ENCODE measurements around the gene GMPPB.

The GMPPB gene

DNA sequence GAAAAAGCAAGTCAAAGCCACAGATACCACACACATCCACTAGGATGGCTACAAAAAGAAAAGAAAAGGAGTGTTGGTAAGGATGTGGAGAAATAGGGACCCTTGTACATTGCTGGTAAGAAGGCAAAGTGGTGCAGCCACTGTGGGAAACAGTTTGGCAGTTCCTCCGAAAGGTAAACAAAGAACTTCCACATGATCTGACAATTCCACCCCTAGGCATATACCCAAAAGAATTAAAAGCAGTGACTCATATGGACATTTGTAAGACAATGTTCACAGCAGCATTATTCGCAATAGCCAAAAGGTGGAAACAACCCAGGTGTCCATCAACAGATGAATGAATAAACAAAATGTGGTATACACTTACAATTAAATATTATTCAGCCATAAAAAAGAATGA lies 22.2 kb upstream of the GMPPB start:
- Mint-ChIP-seq H3K27ac (no peak overlapping the region), H3K36me3 (peaks cover 6% of the 10 kb centered on the region), H3K4me1 (peaks cover 18% of the 10 kb centered on the region), H3K4me3 (no peak overlapping the region), H3K9me3 (no peaks in the 10 kb centered on the region), H3K27me3 (no peaks in the 10 kb centered on the region)

DNA sequence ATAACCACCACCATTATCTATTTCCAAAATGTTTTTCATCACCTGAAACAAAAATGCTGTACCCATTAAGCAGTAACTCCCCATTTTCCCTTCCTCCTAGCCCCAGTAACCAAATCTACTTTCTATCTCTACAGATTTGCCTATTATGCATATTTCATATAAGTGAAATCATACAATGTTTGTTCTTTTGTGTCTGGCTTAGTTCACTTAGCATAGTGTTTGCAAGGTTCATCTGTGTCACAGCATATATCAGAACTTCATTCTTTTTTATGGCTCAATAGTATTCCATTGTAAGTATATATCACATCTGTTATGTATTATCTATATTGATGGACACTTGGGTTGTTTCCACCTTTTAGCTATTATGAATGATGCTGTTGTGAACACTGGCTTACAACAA lies 16.7 kb upstream of the GMPPB start:
- peaks cover 18% of the 10 kb centered on the region for H3K4me1 Mint-ChIP-seq
- no peaks in the 10 kb centered on the region for H3K27me3 Mint-ChIP-seq
- H3K9me3 Mint-ChIP-seq = no peaks in the 10 kb centered on the region
- H3K4me3 Mint-ChIP-seq = no peak overlapping the region
- peak overlapping the region; percentile 62 for H3K27ac Mint-ChIP-seq
- peaks cover 5% of the 10 kb centered on the region for H3K36me3 Mint-ChIP-seq

DNA sequence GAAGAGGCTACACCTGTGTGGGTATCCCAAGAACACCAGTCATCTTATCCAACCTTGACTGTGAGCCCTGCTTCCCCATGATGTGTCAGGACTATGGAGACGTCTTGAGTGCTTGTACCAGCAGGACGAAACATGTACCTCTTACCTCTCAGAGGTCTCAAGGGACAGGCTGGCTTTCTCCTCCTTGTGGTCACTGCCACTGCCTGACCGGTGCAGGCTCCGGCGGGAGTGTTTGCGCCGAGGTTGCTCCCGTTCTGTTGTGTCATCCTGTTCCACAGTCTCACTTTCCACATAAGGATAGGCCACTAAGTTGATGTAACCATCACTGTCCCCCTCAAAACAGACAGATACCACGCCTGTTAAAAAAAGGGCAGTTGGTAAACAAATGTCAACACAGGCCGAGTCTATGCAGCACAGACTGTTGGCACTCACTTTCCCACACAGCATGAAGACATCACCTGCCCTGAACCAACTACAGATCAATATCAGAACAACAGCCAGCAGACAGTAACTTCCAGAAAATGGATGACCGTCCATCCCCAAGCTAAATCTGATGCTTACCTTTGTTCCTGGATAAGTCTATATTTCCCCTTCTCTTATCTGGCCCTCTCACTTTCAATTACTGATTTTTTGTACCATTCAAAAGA lies 14.4 kb upstream of the GMPPB start:
- Mint-ChIP-seq H3K27me3 (no peaks in the 10 kb centered on the region), H3K36me3 (peaks cover 5% of the 10 kb centered on the region), H3K27ac (peak overlapping the region; percentile 26)

DNA sequence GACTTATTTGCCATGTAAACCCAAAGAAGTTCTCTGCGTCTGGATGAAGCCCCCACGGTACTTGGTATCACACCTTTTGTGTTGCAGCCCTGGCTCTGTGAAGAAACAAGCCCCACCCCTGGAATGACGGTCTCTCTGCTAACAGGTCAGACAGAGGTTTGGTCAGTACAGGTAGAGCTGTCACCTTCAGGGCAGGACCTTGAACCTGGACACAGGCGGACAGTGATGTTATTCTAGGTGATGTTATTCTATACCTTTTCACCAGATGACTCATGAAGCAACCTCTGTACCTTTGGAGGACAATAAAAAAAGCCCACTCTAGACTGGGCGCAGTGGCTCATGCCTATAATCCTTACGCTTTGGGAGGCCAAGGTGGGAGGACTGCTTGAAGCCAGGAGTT lies 11.0 kb upstream of the GMPPB start:
- H3K27me3 Mint-ChIP-seq = no peaks in the 10 kb centered on the region
- H3K36me3 Mint-ChIP-seq = peaks cover 10% of the 10 kb centered on the region
- no peak overlapping the region for H3K4me3 Mint-ChIP-seq
- no peaks in the 10 kb centered on the region for H3K9me3 Mint-ChIP-seq
- peaks cover 11% of the 10 kb centered on the region for H3K4me1 Mint-ChIP-seq
- no peak overlapping the region for H3K27ac Mint-ChIP-seq

More for the DNA sequence above, 14.4 kb upstream of the GMPPB start:
- Mint-ChIP-seq H3K4me1 (peaks cover 15% of the 10 kb centered on the region), H3K4me3 (no peak overlapping the region), H3K9me3 (no peaks in the 10 kb centered on the region)

DNA sequence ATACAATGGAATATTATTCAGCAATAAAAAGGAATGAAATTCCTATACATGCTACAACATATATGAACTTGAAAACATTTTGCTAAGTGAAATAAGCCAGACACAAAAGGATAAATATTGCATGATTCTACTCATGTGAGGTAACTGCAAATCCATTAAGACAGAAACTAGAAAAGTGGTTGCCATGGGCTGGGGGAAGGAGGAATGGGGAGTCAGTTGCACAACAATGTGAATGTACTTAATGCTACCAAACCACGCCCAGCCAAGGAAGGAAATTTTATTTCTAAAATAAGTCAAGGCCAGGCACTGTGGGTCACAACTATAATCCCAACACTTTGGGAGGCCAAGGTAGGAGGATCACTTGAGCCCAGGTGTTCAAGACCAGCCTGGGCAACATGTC lies 9.8 kb upstream of the GMPPB start:
- peaks cover 10% of the 10 kb centered on the region for H3K36me3 Mint-ChIP-seq
- H3K9me3 Mint-ChIP-seq = no peaks in the 10 kb centered on the region
- peaks cover 4% of the 10 kb centered on the region for H3K4me1 Mint-ChIP-seq
- no peak overlapping the region for H3K4me3 Mint-ChIP-seq
- H3K27ac Mint-ChIP-seq = no peak overlapping the region
- no peaks in the 10 kb centered on the region for H3K27me3 Mint-ChIP-seq

DNA sequence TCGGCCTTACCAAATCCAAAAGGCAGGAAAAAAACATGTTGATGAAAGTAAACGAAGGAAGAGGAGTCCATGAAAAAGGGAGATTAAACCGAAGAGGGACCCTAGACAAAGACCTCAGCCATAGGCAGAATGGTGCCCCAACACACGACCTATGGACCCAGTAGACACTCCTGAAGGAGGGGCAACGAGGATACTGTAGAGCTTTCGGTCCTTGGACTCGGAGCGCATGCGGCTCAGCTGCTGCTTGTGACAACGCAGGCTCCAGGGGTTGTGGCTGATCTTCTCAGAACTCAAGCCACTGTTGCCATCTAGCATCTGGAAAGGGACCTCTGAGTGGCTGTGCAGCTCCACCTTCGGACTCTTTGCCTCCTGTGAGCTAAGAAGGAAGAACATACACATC lies 8.8 kb upstream of the GMPPB start:
- H3K9me3 Mint-ChIP-seq = no peaks in the 10 kb centered on the region
- H3K27me3 Mint-ChIP-seq = no peaks in the 10 kb centered on the region
- H3K4me3 Mint-ChIP-seq = no peak overlapping the region
- no peaks in the 10 kb centered on the region for H3K4me1 Mint-ChIP-seq
- no peak overlapping the region for H3K27ac Mint-ChIP-seq
- H3K36me3 Mint-ChIP-seq = peaks cover 10% of the 10 kb centered on the region

DNA sequence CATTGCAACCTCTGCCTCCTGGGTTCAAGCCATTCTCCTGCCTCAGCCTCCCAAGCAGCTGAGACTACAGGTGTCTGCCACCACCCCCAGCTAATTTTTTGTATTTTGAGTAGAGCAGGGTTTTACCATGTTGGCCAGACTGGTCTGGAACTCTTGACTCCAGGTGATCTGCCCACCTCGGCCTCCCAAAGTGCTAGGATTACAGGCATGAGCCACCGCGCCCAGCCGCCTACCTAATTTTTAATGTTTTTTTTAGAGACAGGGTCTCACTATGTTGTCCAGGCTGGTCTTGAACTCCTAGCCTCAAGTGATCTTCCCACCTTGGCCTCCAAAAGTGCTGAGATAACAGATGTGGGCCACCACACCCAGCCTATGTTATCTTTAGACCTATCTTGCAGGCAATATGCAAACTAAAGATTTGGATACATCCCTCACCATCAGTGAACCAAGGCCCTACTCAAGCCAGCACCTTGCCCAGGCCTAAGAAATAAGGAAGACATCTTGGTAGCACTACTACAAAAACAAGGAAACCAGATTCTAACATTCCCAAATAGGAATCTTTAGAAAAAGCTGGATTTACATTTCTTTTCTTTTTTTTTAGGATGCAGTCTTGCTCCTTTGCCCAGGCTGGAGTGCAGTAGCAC lies 6.3 kb upstream of the GMPPB start:
- no peak overlapping the region for H3K27ac Mint-ChIP-seq
- no peaks in the 10 kb centered on the region for H3K9me3 Mint-ChIP-seq
- H3K4me1 Mint-ChIP-seq = no peaks in the 10 kb centered on the region
- no peak overlapping the region for H3K4me3 Mint-ChIP-seq
- no peaks in the 10 kb centered on the region for H3K27me3 Mint-ChIP-seq
- H3K36me3 Mint-ChIP-seq = peaks cover 8% of the 10 kb centered on the region

DNA sequence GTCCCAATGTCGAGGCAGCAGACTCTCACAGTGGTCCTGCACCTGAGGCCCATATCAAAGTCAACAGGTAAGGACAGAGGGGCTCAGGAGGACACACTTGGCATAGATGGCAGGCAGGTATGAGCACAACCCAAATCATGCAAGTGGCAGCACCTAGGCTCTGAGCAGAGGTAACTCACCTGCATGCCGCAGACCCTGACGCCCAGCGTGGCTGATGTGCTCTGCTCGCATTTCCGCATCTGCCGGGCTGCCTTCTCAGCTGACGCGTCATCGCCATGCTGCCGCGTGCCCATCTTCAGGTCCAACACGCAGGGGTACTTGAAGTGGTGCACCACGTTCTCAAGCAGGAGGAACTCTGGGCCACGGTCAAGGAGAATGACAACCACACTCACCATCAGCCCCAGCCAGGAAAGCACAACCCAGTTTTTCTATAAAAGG lies 4.2 kb upstream of the GMPPB start:
- Mint-ChIP-seq H3K9me3 (no peaks in the 10 kb centered on the region), H3K36me3 (peaks cover 4% of the 10 kb centered on the region)

DNA sequence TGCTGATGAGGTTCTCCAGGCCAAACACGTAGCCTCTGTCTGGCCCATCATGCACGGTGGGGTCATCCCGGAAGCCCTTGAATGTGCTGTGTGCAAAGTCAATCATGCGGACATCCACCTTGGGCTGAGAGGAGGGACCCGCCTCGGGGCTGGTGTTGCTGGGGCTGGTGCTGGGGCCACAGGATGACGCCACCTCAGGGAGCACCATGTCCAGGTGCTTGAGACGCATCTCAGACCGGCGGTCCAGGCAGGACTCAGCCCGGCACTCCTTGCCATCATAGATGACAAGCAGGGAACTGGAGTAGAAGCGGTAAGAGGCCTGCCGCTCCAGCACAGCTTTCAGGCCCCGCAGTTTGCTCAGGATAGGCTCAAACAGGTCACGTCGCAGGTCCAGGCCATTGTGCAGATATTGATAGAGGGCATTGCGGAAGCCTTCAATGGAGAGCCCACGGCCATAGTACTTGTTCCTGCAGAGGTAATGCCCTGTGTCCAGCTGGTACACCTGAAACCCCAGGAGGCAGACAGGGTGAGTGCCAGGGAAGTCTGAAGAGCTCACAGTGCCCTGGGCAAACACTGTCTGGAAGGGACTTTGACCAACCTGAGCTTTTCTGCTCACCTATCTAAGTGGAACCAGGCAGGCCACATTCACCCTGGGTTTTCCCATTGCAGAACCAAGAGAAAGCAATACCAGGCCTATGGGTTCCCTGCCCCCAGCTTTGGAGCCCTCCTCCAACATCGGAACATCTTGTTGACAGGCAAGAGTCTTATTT lies 3.6 kb upstream of the GMPPB start:
- H3K9me3 Mint-ChIP-seq = no peaks in the 10 kb centered on the region
- peaks cover 3% of the 10 kb centered on the region for H3K36me3 Mint-ChIP-seq
- H3K27ac Mint-ChIP-seq = no peak overlapping the region
- H3K4me1 Mint-ChIP-seq = peaks cover 13% of the 10 kb centered on the region
- no peaks in the 10 kb centered on the region for H3K27me3 Mint-ChIP-seq
- H3K4me3 Mint-ChIP-seq = no peak overlapping the region

More for the DNA sequence above, 4.2 kb upstream of the GMPPB start:
- Mint-ChIP-seq H3K4me3 (no peak overlapping the region), H3K4me1 (peaks cover 7% of the 10 kb centered on the region), H3K27me3 (no peaks in the 10 kb centered on the region), H3K27ac (no peak overlapping the region)

DNA sequence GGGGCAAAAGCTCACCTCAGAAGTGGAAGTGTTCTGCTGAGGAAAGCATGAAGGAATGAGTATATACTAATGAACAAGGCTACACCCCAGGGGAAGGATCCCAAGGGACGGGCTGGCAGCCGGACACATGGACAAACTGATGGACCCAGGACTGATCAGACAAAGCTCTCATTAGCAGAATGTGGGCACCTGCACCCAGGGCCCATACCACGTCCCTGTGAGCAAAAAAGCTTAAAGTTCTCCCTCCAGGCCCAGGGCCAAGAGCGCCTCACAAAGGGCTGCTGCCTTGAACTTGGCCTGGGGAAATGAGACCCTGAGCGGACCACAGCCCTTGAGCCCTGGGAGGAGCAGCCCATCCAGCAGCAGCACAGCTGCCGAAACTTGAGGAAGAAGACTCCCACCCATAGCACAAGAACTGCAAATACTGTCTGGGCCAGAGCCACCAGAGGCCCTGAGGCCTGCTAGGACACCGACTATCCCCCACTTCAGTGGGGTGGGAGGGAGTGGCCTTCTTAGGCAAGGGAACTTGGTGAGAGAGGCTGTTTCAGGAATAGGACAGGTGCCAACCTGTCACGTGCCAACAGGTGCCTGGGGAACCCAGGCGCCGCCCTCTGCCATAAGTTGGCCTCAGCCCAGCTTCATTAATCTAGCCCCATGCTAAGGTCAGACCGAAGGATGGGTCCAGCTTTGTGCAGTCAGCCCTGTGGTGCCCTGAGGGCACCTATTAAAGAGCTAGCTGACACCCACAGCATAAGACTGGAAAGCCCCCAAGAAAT lies 2.3 kb upstream of the GMPPB start:
- Mint-ChIP-seq H3K4me1 (peaks cover 14% of the 10 kb centered on the region), H3K36me3 (peaks cover 3% of the 10 kb centered on the region), H3K4me3 (no peak overlapping the region), H3K27ac (no peak overlapping the region), H3K9me3 (no peaks in the 10 kb centered on the region), H3K27me3 (no peaks in the 10 kb centered on the region)

DNA sequence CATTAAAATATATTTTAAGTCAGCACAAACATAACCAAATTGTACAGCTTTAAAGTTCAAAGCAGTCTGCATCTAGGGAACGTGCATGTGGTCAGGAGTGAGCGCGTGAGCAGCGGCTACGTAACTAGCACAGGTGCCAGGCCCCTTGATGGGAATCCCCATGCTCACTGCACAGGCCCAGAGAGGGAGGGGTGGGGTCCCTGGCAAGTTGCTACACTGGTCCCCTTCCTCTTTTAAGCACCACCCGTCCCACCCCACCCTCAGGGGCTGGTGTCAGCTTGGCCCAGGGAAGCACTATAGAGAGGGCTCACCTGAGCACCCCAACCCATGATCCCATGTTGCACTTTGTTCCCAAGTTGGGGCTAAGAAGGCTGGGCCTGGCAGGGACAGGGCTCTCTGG lies 835 bp upstream of the GMPPB start:
- H3K36me3 Mint-ChIP-seq = peaks cover 2% of the 10 kb centered on the region
- H3K9me3 Mint-ChIP-seq = no peaks in the 10 kb centered on the region
- peaks cover 17% of the 10 kb centered on the region for H3K4me1 Mint-ChIP-seq
- H3K4me3 Mint-ChIP-seq = peak overlapping the region; percentile 92
- no peaks in the 10 kb centered on the region for H3K27me3 Mint-ChIP-seq
- H3K27ac Mint-ChIP-seq = peak overlapping the region; percentile 89

DNA sequence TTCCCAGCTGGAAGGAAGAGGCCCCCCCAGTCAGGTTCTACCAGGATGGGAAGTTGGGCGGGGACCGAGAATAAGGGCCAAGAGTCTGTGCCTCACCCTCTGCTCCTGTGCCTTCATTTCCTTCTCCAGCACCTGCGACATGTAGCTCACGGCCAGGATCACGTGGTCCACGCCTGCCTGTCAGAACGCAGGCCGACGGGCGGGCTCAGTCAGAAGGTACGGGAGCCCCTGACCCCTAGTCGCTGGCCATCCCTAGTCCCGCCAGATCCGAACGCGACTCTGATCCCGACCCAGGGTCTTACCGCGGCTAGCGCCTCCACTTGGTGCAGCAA lies 489 bp downstream of the GMPPB start:
- no peaks in the 10 kb centered on the region for H3K9me3 Mint-ChIP-seq
- peak overlapping the region; percentile 89 for H3K27ac Mint-ChIP-seq
- H3K4me3 Mint-ChIP-seq = peak overlapping the region; percentile 92
- H3K36me3 Mint-ChIP-seq = peaks cover 2% of the 10 kb centered on the region
- H3K4me1 Mint-ChIP-seq = peaks cover 30% of the 10 kb centered on the region
- no peaks in the 10 kb centered on the region for H3K27me3 Mint-ChIP-seq

DNA sequence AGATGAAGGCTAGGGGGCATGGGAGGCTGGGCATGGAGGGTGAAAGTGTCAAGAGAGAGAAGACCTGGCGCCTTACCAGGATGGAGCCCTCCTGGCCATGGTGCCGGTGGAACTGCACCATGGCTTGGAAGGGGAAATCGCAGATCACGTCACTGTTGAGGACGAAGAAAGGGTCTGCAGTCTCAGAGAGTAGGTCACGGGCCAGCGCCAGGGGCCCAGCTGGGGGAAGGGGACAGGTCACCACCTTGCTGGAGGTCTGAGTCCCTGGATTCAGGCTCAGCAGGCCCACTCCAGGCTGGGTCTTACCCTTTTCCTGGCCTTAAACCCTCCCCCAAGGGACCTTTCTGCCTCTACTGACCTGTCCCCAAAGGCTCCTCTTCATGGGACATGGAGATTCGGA lies 855 bp downstream of the GMPPB start:
- H3K36me3 Mint-ChIP-seq = peaks cover 2% of the 10 kb centered on the region

DNA sequence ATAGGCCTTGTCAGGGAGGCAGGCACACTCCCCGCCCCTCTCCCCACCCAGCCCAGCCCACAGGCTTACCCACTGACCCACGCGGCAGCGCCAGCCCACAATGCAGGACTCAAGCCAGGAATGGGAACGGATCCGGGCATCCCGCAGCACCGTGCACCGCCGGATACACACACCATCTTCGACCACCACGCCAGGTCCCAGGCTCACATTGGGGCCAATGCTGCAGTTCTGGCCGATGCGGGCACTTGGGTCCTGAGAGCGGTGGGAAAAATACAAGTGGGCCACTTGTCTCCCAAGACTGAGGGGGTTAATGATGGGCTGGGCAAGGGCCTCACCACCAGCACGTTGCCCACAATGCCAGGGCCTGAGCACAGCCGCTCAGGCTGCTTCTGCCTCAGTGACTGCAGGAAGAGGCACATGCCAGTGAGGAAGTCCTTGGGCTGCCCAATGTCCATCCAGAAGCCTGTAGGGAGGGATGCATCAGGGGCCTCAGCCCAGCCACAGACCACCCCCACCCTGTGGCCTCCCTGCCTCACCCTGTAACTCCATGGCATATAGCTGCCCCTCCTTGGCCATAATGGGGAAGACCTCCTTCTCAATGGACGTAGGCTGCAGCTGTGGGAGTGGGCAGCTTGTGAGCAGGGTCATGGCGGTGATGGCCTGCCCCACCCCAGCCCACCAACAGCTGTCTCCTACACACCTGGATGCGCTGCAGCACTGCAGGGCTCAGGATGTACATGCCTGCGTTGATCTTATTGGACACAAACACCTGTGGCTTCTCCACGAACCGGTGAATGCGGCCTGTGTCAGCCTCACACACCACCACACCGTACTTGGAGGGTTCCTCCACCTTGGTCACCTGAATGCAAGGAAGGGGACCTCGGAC lies 1.6 kb downstream of the GMPPB start:
- no peaks in the 10 kb centered on the region for H3K9me3 Mint-ChIP-seq
- peak overlapping the region; percentile 92 for H3K4me3 Mint-ChIP-seq
- peak overlapping the region; percentile 74 for H3K27ac Mint-ChIP-seq
- peaks cover 30% of the 10 kb centered on the region for H3K4me1 Mint-ChIP-seq
- H3K27me3 Mint-ChIP-seq = no peaks in the 10 kb centered on the region
- peaks cover 2% of the 10 kb centered on the region for H3K36me3 Mint-ChIP-seq

More for the DNA sequence above, 855 bp downstream of the GMPPB start:
- no peaks in the 10 kb centered on the region for H3K27me3 Mint-ChIP-seq
- H3K27ac Mint-ChIP-seq = peak overlapping the region; percentile 89
- peak overlapping the region; percentile 92 for H3K4me3 Mint-ChIP-seq
- peaks cover 30% of the 10 kb centered on the region for H3K4me1 Mint-ChIP-seq
- no peaks in the 10 kb centered on the region for H3K9me3 Mint-ChIP-seq

DNA sequence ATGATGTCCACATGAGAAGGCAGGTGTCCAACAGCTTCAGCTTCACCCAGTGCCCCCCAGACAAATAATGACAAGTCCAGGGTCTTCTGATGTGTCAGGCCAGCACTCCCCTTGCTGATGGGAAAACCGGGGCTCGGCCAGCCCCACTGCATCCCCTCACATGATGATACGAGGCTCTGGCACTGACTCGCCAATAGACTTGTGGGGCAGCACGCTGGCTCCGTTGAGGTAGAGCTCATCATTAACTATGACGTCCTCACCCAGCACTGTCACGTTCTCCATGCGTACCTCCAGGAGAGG lies 2.2 kb downstream of the GMPPB start:
- H3K27ac Mint-ChIP-seq = no peak overlapping the region
- no peak overlapping the region for H3K4me3 Mint-ChIP-seq
- H3K4me1 Mint-ChIP-seq = peaks cover 30% of the 10 kb centered on the region
- H3K27me3 Mint-ChIP-seq = no peaks in the 10 kb centered on the region
- H3K36me3 Mint-ChIP-seq = peaks cover 2% of the 10 kb centered on the region
- no peaks in the 10 kb centered on the region for H3K9me3 Mint-ChIP-seq
